ENCODE measurements around the gene KCMF1.

Gene KCMF1

GRCh38 chr2:85088921-85089320 lies 118.0 kb downstream of the KCMF1 start:
- DNase-seq, result no peak

- DNase-seq, result no peak
Measured at GRCh38 chr2:85089585-85089984, 118.6 kb downstream of the KCMF1 start.

GRCh38 chr2:85091838-85092237 lies 120.9 kb downstream of the KCMF1 start:
- DNase-seq, result no peak

- no peak for DNase-seq
Measured at GRCh38 chr2:85095094-85095493, 124.1 kb downstream of the KCMF1 start.

GRCh38 chr2:85096616-85097015 lies 125.7 kb downstream of the KCMF1 start:
- DNase-seq, result no peak

GRCh38 chr2:85104228-85104627 lies 133.3 kb downstream of the KCMF1 start:
- no peak for DNase-seq

- DNase-seq, result no peak
Measured at GRCh38 chr2:85106489-85107180, 135.7 kb downstream of the KCMF1 start.
